ENCODE data around the gene DUSP3.

Gene DUSP3

DNA sequence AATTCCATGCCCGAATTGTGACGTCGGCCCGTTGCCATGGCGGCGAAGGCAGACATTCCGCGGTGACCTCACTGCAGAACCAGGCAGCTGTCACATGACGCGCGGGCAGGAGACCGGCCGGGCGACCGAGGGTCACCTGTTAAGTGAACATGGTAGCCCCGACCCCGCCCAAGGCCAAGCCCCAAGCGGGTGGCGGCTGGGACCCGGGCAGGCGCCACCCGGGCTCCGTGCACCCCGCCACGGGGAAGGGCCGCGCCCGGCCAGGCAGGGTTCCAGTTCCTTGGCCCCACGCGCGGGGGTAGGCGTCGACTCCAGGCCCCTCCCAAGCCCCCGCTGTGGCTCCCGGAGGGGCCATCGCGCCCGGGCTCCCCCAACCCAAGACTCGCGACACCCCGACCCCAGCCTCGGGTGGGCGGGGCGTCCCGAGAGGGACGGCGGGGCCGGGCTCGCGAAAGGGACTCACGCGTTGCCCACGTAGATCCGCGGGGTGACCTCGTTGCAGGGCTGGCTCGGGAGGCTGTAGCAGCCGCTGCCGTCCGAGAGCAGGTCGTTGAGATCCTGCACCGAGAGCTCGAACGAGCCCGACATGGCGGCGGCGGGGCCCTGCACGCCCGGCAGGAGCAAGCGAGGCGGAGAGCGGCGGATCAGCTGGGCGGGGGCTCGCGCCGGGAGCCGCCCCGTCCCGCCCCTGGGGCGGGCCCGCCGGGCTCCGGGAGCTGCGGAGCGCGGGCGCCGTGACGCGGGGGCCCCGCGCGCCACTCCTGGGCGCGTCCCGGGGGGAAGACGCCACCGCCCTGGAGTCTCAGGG, at the start of gene DUSP3:
Gene DUSP3, minus strand, starts transcription at position 641 of the 808 bp plus-strand sequence. Its CDS starts 53 bp downstream, at position 588.
- DNase-seq, result peak; percentile 92

DNA sequence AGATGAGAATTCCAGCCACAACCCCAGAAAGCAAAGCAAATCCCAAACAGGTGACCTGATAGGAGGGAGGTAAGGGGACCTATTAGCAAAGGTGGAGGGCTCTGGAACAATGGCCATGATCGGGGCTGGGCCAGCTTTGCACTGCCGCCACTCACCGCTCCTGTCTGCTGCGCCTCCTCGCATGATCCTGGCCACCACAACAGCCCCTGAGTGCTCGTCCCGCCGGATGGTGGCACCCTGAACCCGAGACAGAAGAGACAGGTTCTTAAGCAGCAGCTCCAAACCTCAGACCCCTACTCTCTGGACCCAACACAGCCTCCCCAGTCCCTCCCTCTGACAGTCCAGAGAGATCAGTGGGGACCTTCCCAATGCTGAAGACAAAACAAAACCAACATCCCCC, 48.8 kb upstream of the DUSP3 start:
- no peak for DNase-seq

DNA sequence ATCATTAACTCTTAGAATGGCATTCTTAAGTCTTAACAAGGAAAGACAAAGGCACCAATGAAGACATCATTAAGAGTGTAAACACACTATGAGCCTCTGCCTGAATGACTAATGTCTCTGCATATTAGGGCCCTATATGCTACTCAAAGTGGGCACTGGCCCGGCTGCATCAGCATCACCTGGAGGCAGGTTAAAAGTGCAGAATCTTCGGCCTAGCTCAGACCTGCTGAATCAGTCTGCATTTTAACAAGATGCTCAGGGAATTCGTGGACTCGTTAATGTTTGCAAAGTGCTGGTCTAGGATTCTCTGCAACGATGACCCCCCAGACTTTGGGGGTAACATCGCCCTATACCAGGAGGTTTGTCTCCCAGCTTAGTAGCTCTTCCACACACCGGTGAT, 47.4 kb upstream of the DUSP3 start:
- DNase-seq, result no peak

DNA sequence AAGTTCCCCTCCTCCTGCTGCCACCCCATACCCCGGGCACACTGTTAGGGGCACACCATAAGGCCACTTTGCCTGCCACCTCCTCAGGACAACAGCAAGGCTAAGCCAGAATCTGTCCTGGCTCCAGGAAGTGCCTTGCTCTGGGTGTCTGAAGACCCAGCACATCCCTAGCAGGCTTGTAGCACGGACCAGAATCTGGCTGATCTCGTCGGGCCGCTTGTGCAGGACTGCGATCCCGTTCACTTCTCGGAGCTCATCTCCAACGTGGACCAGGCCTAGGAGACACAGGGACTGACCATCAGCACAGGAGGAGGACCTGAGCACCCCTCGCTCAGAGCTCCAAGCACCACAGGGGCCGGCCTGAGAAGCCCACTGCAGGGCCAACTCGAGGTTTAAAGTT, 46.8 kb upstream of the DUSP3 start:
- no peak for DNase-seq

DNA sequence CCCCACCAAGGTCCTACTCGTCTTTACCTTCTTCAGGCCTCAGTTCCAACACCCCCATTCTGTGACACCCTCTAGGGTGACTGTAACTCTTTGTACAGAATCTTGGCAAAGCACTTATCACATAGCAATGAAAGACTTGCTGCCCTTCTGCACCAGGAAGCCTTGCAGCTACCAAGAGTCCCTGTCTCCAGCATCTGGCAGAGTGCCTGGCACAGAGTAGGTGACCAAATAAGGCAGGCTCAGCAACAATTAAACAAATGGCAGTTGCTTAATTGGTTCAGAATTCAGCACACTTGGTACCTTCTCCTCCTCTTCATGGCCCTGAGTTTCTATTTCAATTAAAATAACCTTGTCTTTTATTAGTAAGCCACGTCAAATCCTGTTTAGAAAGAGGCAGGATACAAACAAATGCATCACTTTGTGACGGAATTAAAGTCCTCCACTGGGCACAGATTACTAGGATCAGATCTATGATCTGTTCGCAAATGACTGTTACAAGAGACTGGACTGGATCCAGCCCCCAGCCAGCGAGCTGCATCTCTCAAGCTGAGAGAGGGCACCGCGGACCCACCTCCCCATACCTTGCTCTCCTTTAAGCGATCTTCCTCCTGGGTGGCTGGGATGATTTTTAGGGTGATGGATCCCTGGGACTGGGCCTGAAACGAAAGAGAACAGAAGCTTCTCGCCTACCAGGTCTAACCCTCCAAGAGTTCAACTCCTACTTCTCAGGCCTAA, 44.7 kb upstream of the DUSP3 start:
- no peak for DNase-seq

DNA sequence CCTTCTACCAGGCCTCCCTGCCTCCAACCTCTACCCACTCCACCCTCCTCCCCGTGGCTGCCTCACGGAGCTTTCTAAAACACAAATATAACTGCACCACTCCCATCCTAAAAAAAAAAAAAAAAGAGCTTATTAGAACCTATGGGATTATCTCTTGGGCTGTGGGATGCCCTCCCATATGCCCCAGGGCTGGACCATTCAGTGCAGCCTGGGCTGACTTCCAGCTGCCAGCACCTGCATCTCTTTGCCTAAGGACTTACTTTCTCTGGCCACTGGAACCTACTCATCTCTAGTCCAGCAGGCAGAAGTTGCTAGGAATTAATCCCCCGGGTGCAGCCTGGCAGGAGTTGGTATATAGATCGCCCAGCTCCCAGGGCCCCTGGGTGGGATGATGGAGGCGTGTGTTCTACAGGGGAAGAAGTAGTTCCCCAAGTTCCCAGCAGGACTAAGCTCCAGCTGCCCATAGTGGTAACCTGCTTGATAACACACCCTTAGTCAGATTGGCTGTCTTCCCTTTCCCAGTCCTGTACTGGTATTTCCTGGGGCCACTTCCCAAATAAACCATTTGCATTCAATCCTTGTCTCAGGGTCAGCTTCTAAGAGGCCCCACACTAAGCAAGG, 43.9 kb upstream of the DUSP3 start:
- DNase-seq, result no peak

DNA sequence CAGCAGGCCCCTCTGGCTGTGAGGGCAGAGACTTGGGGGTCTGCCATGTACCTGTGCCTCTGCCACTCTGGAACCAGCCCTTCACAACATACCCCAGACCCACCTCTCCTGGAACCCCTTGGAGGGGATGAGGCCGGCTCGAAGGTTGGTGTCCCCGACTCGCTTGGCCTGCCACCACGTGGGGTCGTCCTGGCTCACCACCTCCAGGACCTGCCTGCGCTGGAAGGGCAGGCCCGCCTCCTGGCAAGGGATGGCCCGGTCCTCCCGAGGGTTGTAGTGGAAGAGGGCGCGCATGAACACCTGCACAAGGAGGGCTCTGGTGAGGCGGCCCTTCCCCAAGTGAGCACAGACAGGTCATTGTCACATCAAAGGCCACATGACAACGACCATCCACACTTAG, 42.0 kb upstream of the DUSP3 start:
- DNase-seq, result no peak

DNA sequence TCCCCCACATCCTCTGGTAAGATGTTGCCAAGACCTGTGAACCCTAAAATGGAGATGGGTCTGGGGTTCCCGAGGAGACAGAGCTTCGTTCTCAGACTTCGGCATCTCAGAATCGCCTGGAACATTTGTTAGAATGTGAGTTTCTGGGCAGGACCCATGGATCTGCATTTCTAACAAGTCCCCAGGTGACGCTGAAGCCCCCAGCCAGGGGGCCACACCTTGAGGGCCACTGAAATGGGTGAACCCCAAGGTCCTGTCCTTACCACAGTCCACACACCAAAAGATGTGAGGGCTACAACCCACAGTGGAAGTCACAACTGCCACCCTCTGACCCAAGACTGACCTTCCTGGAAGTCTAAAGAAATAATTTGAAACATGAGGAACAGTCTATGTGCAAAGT, 40.2 kb upstream of the DUSP3 start:
- DNase-seq, result no peak

DNA sequence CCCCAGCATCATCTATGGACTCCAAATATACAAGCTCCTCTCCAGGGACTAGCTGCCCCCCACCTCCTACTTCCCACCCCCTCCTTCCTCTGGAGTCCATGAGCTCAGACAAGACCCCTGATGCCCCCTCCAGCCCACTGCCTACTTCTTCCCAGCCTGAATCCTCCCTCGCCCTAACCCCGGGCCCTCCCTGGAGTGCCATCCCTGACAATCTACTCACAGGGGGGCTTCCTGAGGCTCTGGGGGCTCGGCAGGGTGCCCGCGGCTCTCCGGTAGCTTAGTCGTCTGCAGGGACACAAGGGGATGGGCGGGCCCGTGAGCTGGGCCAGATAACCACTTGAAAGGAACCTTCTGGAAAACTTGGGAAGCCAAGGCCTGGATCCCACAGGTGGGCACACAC, 39.0 kb upstream of the DUSP3 start:
- no peak for DNase-seq

DNA sequence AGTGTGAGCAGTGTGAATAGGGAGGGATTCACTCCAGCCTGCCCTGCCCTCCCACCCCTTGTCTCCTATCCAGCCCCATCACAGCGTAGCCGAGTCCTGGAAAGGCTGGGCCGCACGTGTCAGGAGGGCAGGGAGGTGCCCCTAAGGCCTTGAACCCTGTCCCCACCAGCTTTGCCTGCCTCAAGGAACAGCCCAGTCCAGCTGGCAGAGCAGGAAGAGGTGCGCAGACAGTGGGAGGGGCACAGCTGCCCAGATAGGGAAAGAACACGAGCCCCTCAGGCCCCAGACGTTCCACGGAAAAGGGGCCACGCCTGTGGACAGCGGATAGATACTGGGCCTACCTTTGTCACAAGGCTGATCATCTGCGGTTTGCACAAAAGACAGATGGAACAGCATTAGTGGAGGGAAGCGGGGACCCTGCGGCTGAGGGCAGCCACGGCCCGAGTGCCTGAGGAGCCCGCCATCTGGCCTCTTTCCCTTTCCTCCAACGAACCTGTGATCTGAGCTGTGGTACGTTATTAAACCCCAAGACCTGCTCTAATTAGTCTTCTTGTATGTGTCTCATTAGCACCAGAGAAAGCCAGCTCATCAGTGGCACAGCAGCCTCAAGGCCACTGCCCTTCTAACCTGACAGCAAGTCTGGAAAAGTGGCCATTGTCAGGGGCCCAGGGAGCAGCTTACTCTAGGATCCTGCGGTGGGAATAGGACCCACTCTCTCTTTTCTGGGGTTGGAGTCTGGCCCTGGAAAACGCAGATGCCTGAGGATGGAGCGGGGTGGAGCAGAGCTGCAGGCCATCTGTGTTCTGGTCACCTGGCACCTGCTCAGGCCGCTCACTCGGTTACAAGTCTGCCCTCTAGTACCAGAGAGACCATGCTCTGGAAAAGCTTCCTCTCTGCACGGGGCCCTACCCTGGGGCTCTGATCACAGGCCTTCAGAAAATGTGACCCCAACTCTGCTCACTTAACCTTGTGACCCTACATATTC, 37.9 kb upstream of the DUSP3 start:
- DNase-seq, result no peak

DNA sequence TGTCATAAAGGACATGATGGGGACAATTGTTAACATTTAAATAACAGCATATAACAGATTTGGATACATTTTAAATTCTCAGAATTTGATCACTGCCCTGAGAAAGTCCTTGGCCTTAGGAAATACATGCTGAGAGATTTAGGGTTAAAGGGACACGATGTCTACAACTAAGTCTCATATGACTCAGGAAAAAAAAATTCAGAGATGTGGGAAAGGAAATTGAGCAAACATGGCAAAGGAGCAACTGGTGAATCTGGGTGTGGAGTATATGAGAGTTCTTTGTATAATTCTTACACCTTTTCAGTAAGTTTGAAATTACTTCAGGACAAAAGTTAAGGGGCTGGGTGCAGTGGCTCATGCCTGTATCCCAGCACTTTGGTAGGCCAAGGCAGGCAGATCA, 35.9 kb upstream of the DUSP3 start:
- peak; percentile 40 for DNase-seq

DNA sequence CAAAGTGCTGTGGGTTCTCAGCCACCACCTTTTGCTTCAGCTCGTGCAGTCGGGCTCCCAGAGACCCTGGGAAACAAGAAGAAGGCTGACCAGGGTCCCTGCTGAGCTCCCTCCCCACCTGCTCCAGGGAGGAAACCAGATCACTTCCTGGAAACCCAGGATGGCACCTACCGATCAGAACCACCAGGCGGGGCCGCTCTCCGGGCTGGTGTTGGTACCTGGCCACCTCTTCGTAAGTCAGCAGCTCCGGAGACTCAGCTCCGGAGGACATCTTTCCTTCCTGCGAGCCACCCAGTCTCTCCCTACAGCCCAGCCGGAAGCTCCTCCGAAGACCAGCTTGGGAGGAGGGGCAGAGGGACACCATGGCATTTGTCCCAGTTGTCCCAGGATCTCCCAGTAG, 35.2 kb upstream of the DUSP3 start:
- DNase-seq, result no peak

DNA sequence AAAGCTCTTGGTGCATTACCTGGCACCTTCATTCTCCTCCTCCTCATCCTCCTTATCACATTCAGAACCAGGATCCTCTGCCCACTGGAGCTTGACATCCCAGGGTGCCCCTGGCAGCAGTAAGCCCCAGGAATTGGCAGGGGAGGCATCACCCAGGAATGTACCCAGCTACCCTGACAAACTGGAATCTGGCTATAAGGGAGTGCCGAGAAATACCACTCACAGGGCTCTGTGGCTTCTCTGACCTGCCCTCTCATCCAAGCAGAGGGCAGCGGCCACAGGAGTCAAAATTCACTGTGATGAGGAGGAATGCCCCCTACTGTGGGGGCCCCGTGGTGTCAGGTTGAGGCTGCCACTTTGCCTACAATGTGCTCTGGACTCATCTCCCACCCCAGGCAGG, 34.6 kb upstream of the DUSP3 start:
- DNase-seq, result no peak

DNA sequence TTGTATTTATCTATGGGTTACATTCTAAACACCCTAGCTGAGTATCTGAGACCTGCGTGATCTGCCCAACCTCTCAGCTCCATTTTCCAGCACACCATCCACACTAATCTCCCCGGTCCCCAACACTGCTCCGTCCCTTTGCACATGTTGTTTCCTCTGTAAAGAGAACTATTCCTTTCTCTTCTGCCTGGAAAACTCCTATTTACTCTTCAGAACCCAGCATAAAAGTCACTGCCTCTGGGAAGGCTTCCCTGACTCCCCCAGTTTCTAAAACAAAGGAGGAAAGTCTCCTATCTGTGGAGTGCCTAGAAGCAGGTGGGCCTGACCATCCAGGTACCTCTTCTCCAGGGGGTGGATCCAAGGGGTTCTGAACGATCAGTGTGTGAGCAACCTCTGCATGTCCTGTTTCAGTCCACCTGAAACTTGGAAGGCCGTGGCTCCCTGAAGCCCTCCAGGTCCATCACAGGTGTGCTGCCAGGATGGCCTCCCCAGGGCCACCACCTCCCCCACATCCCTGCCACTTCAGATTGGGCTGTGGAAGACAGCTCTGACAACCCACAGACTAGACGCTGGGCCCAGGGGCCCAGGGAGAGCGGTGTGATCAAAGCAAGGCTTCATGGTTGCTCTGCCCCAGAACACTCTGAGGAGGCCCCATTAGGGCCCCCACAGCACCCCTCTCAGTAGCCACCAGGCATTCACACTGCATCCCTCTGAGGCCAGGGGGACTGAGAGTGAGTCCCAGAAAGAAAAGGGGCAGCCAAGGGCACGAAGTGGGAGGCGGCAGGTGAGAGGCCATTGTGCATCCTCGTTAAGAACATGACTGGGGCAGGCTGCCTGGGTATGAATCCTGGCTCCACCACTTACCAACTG, 33.9 kb upstream of the DUSP3 start:
- DNase-seq, result no peak

DNA sequence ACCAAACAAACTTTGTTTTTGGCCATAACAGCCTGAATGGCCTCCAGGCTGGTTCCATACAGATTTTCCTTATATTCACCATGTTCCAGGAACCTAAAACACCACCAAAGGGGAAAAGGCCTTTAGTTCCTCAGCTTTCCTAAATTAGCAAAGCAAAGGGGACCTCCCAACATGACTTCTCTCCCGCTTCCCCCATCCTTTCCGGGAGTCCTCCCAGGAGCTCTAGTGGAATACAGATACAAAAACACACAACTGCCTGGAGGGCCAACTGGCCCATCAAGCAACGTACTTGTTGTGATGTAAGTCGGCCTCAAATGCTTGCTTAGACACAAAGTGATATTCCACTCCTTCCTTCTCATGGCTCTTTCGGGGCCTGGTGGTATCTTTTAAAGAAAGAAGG, 32.0 kb upstream of the DUSP3 start:
- DNase-seq, result no peak

DNA sequence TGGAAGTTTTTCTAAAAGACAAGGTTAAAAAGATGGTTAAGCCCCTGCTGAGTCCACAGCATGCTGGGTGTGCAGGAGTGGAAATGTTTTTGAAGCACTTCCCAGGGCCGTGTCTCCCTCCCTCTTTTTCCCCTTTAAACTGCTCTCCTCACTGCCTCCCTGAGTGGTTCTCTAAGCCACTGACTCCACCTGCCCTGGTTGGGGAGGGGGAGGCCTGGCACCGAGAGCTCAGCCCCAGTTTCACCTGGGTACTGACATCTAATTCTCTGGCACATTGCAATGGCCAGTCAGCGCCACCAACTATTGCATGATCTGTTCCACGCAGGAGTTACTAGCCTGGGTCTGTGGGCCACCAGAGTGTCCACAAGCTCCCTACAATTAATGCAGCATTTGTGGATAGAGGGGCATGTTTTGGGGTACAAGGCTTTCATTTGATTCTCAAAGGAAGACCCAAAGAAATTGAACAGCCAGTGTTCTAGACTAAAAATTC, 31.5 kb upstream of the DUSP3 start:
- no peak for DNase-seq

DNA sequence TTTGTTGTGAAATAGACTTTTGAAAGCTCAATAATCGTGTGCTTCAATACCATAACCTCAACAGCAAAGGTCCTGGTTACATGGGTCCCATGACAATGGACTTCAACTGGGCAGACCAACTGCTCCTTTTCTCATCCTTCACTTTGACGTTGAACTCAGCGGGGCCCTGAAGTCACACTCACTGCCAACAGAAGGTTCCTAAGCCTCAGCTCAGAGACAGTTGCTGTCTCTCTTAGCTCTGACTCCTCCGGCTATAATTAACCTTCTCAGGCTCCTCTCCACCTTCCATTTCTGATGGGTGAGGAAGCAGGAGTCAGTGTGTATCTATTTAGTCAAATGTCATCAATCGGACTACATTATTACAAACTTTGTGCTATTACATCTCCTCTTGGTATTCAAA, 30.3 kb upstream of the DUSP3 start:
- DNase-seq, result no peak

DNA sequence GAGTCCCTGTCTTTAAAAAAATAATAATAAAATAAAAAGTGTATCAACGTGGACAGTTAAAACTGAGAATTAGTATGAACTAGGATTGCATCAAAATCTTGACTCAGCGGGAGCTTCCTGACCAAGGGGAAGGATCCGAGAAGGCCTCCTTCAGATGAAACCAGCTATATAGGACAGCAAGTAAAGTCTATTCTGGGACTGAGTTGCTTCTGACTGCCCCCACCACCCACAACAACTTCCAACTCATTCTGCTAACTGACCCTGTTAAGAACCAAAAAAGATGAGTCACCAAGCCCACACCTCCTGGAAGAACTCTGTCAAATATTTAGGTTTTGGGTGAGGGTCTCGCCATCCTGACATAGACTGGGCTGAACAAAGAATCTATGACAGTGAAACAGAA, 29.3 kb upstream of the DUSP3 start:
- DNase-seq, result peak; percentile 51

DNA sequence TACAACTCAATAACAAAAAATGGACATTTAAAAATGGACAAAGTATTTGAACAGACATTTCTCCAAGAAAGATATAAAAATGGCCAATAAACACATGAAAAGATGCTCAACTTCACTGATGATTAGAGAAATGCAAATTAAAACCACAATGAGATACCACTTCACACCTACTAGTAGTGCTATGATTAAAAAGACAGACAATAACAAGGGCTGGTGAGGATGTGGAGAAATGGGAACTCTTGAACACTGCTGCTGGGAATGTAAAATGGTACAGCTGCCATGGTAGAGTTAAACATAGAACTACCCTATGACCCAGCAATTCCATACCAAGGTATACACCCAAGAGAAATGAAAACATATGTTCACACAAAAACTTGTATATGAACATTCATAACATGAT, 26.3 kb upstream of the DUSP3 start:
- no peak for DNase-seq

DNA sequence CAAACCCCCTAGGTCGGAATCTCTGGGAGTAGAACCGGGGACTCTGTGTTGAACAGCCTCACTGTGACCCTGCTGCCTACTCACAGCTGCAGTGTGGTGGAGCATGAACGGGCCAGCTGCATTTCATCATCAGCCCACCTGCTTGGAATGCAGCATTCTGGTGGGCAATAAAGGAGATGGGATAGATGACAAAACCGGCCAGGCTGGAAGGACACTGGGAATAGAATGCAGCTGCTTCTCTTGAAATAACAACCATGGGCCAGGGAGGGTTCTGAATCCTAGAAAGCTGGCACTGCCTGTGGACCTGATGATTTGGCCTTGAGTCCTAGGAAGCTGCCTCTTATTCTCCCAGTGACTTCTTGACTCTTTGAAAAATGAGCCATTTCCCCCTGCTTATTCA, 25.0 kb upstream of the DUSP3 start:
- DNase-seq, result no peak

DNA sequence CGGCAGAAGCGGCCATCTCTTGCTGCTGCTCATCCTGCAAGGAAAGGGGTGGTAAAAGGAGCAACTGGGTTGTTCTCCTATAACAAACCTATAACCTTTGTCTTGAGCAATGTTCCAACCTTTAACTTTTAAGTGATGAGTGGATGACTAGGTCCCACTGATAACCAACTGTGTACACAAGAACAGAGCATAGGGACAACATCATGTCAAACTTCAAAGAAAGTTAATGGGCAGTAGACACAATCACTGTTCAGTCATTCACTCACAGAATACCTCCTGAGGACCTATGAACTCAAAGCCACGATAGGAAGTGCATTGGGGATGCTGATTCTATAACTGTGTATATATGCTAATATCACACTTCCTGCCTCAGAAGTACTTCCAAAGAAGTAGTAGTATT, 23.1 kb upstream of the DUSP3 start:
- no peak for DNase-seq

DNA sequence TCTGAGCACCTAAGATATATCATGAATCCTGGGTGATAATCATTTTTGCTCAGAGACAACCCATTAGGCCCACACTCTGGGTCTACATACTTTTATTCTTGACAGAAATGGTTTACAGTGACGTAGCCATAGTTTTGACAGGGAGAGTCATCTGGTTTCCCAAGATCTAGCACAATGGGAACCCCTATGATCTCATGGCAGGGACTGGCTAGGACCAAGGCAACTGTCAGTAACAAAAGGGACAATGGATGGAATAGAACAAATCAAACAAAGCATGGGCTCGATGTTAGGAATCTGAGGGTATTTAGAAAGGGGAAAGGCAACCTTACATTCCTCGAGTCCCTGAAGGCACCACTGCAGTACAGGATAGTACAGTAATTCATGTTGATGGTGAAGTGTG, 22.0 kb upstream of the DUSP3 start:
- DNase-seq, result no peak
